Keratinocyte (primary cell): ENCODE data around the gene VASN.

Experiments used
- EZH2 ChIP-seq: IDR thresholded peaks from one replicate; pipeline ENCODE4 v1.6.1; 2012; ENCODE audit warnings: inconsistent platforms, mild to moderate bottlenecking, low read length, moderate library complexity
- TF ChIP-seq, protein P1 (sequence below), 3 experiments: IDR thresholded peaks in 1 of 3; conservative IDR thresholded peaks in 1 of 3; optimal IDR thresholded peaks in 1 of 3; 2 replicates in 2 of 3; 3 replicates in 1 of 3; pipeline versions ENCODE3 to v1.5.1; 2011; ENCODE audit warnings: low read length in 3 of 3, mild to moderate bottlenecking in 3 of 3, moderate library complexity in 2 of 3, control low read depth in 1 of 3, inconsistent platforms in 1 of 3; ENCODE audit not compliant: insufficient read depth in 2 of 3; ENCODE audit errors: extremely low read depth in 1 of 3

DNA sequence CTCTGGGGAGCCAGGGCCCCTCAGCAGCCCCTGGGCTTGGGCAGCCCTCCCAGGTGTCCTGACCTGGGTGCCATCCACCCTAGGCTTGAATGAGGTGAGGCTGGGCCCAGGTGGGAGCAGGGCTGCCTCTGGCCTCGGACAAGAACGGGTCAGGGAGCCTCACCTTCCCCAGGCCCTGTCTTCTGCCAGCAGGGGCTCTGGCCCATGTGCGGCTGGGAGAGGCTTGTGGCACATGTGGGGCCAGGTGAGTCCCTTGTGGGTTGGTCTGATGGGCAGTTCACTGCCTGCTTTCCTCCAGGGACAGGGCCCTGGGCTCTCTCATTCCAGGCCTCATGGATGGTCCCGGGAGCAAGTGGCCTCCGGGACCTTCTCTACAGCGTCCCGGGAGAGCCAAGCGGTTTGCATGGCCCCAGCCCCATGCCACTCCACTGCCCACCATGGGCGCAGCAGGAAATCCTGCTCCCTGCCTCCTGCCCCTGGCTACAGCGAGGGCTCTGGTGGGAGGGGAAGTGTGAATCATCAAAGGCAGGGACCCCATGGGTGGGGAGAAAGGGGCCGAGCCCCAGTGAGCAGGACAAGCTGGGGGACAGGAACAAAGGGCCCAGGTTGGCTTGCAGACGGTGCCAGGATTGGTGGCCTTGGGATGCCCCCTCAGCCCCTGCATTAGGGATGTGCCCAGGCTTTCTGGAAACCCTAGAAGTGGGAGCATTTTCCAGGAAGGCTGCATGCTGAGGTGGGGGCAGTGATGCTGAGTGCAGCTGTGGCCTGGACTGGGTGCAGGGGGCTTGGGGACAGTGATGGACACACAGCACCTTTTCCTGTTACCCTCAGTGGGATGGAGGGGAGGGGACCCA is 12.2 kb downstream of the VASN start:
- TF ChIP-seq, protein P1, sequence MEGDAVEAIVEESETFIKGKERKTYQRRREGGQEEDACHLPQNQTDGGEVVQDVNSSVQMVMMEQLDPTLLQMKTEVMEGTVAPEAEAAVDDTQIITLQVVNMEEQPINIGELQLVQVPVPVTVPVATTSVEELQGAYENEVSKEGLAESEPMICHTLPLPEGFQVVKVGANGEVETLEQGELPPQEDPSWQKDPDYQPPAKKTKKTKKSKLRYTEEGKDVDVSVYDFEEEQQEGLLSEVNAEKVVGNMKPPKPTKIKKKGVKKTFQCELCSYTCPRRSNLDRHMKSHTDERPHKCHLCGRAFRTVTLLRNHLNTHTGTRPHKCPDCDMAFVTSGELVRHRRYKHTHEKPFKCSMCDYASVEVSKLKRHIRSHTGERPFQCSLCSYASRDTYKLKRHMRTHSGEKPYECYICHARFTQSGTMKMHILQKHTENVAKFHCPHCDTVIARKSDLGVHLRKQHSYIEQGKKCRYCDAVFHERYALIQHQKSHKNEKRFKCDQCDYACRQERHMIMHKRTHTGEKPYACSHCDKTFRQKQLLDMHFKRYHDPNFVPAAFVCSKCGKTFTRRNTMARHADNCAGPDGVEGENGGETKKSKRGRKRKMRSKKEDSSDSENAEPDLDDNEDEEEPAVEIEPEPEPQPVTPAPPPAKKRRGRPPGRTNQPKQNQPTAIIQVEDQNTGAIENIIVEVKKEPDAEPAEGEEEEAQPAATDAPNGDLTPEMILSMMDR (optimal IDR thresholded peaks at IDR 0.05 in 1 of 3, IDR thresholded peaks at IDR 0.05 in 1 of 3, conservative IDR thresholded peaks at IDR 0.05 in 1 of 3; ENCODE audit: extremely low read depth in 1 of 3, insufficient read depth in 2 of 3, low read length in 3 of 3): no peak
- no peak for TF ChIP-seq EZH2
